Neural cell (in vitro differentiated cells): ENCODE measurements around the gene WFDC1. TPM values are rescaled to one million over a fixed set of nuclear protein-coding genes. Genes with fewer than 3 reads are reported as not detected.

Source experiments
- H2AFZ ChIP-seq: fragments of 200-600, 300-800 bp; sonication (generic), shearing (Covaris generic); 2 replicates; pipeline ENCODE4 v1.6.0; 2014; ENCODE audit warnings: low read depth, mild to moderate bottlenecking, antibody characterized with exemption, low read length, moderate library complexity
- H3F3A ChIP-seq: fragments of 200-600 bp; shearing (Covaris generic); 2 replicates; pipeline ENCODE4 v1.6.1; 2016; ENCODE audit warnings: mild to moderate bottlenecking, moderate library complexity, mixed read lengths, antibody characterized with exemption, low read length; ENCODE audit not compliant: insufficient read depth, poor library complexity, severe bottlenecking
- H3K27ac ChIP-seq: fragments of 200-600, 300-800 bp; sonication (generic), shearing (Covaris generic); 2 replicates; pipeline ENCODE4 v1.5.1; 2014; ENCODE audit warnings: mild to moderate bottlenecking, low read length, moderate library complexity
- H3K27me3 ChIP-seq: fragments of 300-800, 200-600 bp; sonication (generic), shearing (Covaris generic); 2 replicates; pipeline ENCODE4 v1.6.0; 2014; ENCODE audit warnings: mild to moderate bottlenecking, low read depth, low read length, moderate library complexity; ENCODE audit not compliant: insufficient read depth
- H3K36me3 ChIP-seq: fragments of 300-800, 200-600 bp; sonication (generic), shearing (Covaris generic); 2 replicates; pipeline ENCODE4 v1.5.1; 2014; ENCODE audit warnings: mild to moderate bottlenecking, antibody characterized with exemption, low read length, moderate library complexity; ENCODE audit not compliant: insufficient read depth
- H3K4me2 ChIP-seq: fragments of 300-800, 200-600 bp; sonication (generic), shearing (Covaris generic); 2 replicates; pipeline ENCODE4 v1.6.0; 2014; ENCODE audit warnings: mild to moderate bottlenecking, low read length
- H3K4me3 ChIP-seq: fragments of 300-800, 200-600 bp; sonication (generic), shearing (Covaris generic); 2 replicates; pipeline ENCODE4 v1.5.1; 2014; ENCODE audit warnings: mild to moderate bottlenecking, low read length, moderate library complexity
- H3K79me2 ChIP-seq: fragments of 200-600 bp; shearing (Covaris generic); replicated peaks from 2 replicates; pipeline ENCODE4 v1.6.0; 2014; ENCODE audit warnings: mild to moderate bottlenecking, low read length, moderate library complexity; ENCODE audit not compliant: insufficient read depth
- H3K9ac ChIP-seq: fragments of 300-800, 200-600 bp; sonication (generic), shearing (Covaris generic); 2 replicates; pipeline ENCODE4 v1.6.1; 2016; ENCODE audit warnings: mild to moderate bottlenecking, low read length, mixed read lengths
- H3K9me2 ChIP-seq: fragments of 200-600 bp; shearing (Covaris generic); 2 replicates; pipeline ENCODE4 v1.6.1; 2016; ENCODE audit warnings: mild to moderate bottlenecking, low read length, mixed read lengths; ENCODE audit not compliant: insufficient read depth
- H3K9me3 ChIP-seq: fragments of 200-600, 300-800 bp; sonication (generic), shearing (Covaris generic); 2 replicates; pipeline ENCODE4 v1.6.1; 2016; ENCODE audit warnings: mild to moderate bottlenecking, mixed run types, low read length, moderate library complexity, mixed read lengths
- H4K20me1 ChIP-seq: fragments of 200-600 bp; shearing (Covaris generic); 2 replicates; pipeline ENCODE4 v1.6.1; 2016; ENCODE audit warnings: mild to moderate bottlenecking, mixed run types; ENCODE audit not compliant: insufficient read depth
- CTCF ChIP-seq: fragments of 450-650 bp; IDR thresholded peaks from 2 replicates; pipeline ENCODE4 v1.5.1; 2014; ENCODE audit warnings: antibody characterized with exemption, mild to moderate bottlenecking, moderate library complexity; ENCODE audit not compliant: poor library complexity, severe bottlenecking
- EP300 ChIP-seq: fragments of 450-650 bp; conservative IDR thresholded peaks from 2 replicates; pipeline ENCODE4 v1.6.1; 2014; ENCODE audit warnings: antibody characterized with exemption, mild to moderate bottlenecking, moderate library complexity; ENCODE audit not compliant: poor library complexity, severe bottlenecking
- EZH2 ChIP-seq: fragments of 200-600, 300-800 bp; shearing (Covaris generic), sonication (generic); IDR thresholded peaks from 2 replicates; pipeline ENCODE4 v1.6.1; 2014; ENCODE audit warnings: antibody characterized with exemption, low read length, borderline replicate concordance, mild to moderate bottlenecking; ENCODE audit not compliant: insufficient read depth, poor library complexity, severe bottlenecking
- POLR2AphosphoS5 ChIP-seq: IDR thresholded peaks from 2 replicates; pipeline ENCODE4 v1.6.1; 2012
- RAD21 ChIP-seq: fragments of 450-650 bp; conservative IDR thresholded peaks from 2 replicates; pipeline ENCODE4 v1.6.1; 2014; ENCODE audit warnings: antibody characterized with exemption, mild to moderate bottlenecking, moderate library complexity
- REST ChIP-seq: IDR thresholded peaks from 2 replicates; pipeline ENCODE4 v1.6.1; 2012; ENCODE audit warnings: borderline replicate concordance
- SMC3 ChIP-seq: fragments of 450-650 bp; conservative IDR thresholded peaks from 2 replicates; pipeline ENCODE4 v1.6.1; 2014; ENCODE audit warnings: antibody characterized with exemption, mild to moderate bottlenecking, moderate library complexity; ENCODE audit not compliant: poor library complexity
- polyA plus RNA-seq: library from polyadenylated mRNA; depleted of rRNA; stranded (reverse); fragments of >200 nt; gene quantifications from 2 replicates; pipeline ENCODE4 v1.2.3, GENCODE V29; 2014

Gene WFDC1
- polyA plus RNA-seq, 1 donor from 2014 or later, result not detected

DNA sequence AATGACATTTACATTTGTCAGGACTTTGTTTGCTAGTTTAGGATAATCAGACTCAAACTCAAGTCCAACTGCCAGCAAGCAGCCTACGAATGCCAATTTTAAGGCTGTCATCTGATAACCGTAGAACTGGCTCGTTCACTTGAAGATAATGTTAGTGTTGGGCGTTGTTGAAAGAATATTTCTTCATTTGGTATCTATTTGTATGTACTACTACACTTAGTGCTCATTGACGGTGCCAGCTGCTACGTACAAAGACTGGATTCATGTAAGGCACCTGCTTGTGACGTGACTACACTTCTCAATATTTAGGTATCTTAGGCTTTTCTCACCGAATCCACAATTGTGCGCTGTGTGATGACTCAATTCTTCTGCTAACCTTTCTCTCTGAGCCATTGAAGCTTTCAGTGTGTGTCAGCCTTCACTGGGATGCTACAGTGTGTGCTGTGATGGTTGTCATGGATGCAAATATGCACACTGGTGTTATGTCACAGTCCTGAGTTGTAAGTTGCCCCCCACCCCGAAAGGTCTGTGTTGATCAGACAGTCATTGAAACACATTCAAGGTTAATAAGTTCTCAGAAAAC lies 79.3 kb downstream of the WFDC1 start:
- H3K27me3 ChIP-seq, result peaks cover 13% of the 10 kb centered on the region

DNA sequence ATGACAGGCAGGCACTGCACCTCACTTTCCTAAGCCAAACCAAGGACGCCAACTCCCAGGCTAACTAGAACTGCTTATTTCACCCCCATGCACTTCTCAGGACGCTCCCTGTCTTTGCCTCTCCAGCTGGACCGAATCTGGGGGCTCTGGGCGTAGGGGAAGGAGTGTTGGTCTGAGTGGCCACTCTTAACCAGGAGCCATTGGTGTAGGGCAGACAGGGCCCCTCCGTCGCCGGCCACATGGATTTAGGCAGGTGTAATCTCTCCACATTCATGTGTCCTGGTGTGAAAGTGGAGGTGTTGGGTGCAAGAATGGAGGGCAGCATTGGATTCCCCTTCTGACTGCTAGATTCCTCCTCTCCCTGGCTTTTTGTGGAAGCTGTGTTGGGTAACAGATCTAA lies 83.4 kb downstream of the WFDC1 start:
- Histone ChIP-seq H3K9ac (no peak overlapping the region), H3K27ac (no peak overlapping the region), H3K4me3 (no peak overlapping the region), H3F3A (no peaks in the 10 kb centered on the region), H2AFZ (no peak overlapping the region), H3K36me3 (no peaks in the 10 kb centered on the region), H4K20me1 (no peaks in the 10 kb centered on the region), H3K4me2 (no peak overlapping the region), H3K79me2 (no peaks in the 10 kb centered on the region), H3K27me3 (no peaks in the 10 kb centered on the region), H3K9me3 (no peaks in the 10 kb centered on the region), H3K9me2 (no peaks in the 10 kb centered on the region)
- TF ChIP-seq POLR2AphosphoS5 (no peak), CTCF (no peak)

More for the DNA sequence above, 79.3 kb downstream of the WFDC1 start:
- Histone ChIP-seq H3K27ac (no peak overlapping the region), H3K9me2 (no peaks in the 10 kb centered on the region), H3F3A (no peaks in the 10 kb centered on the region), H3K4me2 (no peak overlapping the region), H3K9ac (no peak overlapping the region), H3K36me3 (no peaks in the 10 kb centered on the region), H3K9me3 (no peaks in the 10 kb centered on the region), H3K4me3 (no peak overlapping the region), H4K20me1 (no peaks in the 10 kb centered on the region), H3K79me2 (no peaks in the 10 kb centered on the region), H2AFZ (no peak overlapping the region)
- TF ChIP-seq POLR2AphosphoS5 (no peak), SMC3 (no peak), CTCF (no peak), EP300 (no peak), REST (no peak), EZH2 (no peak), RAD21 (no peak)
